Adipose tissue (tissue), 3 donors: ENCODE results near the gene CLTA. TPM values are rescaled to one million over a fixed set of nuclear protein-coding genes. Genes with fewer than 3 reads are reported as not detected.

Source experiments
- polyA plus RNA-seq, 3 donors: library from polyadenylated mRNA; stranded (reverse); fragments of 200-250 nt; gene quantifications; one replicate each; pipeline ENCODE4 v1.2.3, GENCODE V29; 2013
- donor health status: healthy with polysubstance abuse.
- donor health status: Bipolar disorder and iron deficiency.
- donor health status: healthy.

Gene CLTA
- polyA plus RNA-seq, 3 donors = 116 to 202 (median 185) TPM

Other genes starting within 250 kb of the CLTA start
- not detected for gene OR2S2, start 232.8 kb upstream of the CLTA start, polyA plus RNA-seq
- gene RECK, start 154.0 kb upstream of the CLTA start, polyA plus RNA-seq = 10 to 100 TPM in 1 of 3 donors, 1 to 10 TPM in 2; 1.6 to 11.5 (median 7.4) TPM
- 10 to 100 TPM in 2 of 3 donors, 1 to 10 TPM in 1; 4.0 to 67.7 (median 43.7) TPM for gene GLIPR2, start 54.2 kb upstream of the CLTA start, polyA plus RNA-seq
- gene CCIN, start 21.5 kb upstream of the CLTA start, polyA plus RNA-seq = under 1 TPM in 1 of 3 donors, not detected in 2; 0.56 TPM
- gene GNE, start 67.5 kb downstream of the CLTA start, polyA plus RNA-seq = 10 to 100 TPM in 2 of 3 donors, 1 to 10 TPM in 1; 4.8 to 15.7 (median 12.9) TPM
- gene RNF38, start 209.3 kb downstream of the CLTA start, polyA plus RNA-seq = 10 to 100 TPM; 11.2 to 17.8 (median 14.5) TPM